Activated CD8-positive, alpha-beta T cell treated with anti-CD3 and anti-CD28 coated beads for 36 hours (primary cell): ENCODE measurements around the gene DHX32. TPM values are rescaled to one million over a fixed set of nuclear protein-coding genes. Genes with fewer than 3 reads are reported as not detected.

Source experiments
- ATAC-seq: fragments of 200-7000 bp; cut with Tn5 transposase; one replicate; pipeline ENCODE4 v1.10.0; 2021; ENCODE audit warnings: mild to moderate bottlenecking, moderate library complexity
- CTCF ChIA-PET: fragments of 350-600 bp; sonication (Branson Sonifier 250); formaldehyde crosslinking; loops from one replicate; lab custom pipeline; 2021; ENCODE audit warnings: antibody characterized with exemption; lab: Charles Lee
- POLR2A ChIA-PET: fragments of 350-600 bp; sonication (Branson Sonifier 250); formaldehyde crosslinking; loops from one replicate; lab custom pipeline; 2021; ENCODE audit warnings: antibody characterized with exemption; lab: Charles Lee
- DNase-seq: peaks from one replicate; pipeline ENCODE4 v3.0.0-alpha.2; 2020
- H3K27ac Mint-ChIP-seq: one replicate; pipeline ENCODE4 v1.8.0; 2021; ENCODE audit warnings: mild to moderate bottlenecking, mixed read lengths
- H3K27me3 Mint-ChIP-seq: one replicate; pipeline ENCODE4 v1.8.0; 2021; ENCODE audit warnings: mixed read lengths
- H3K36me3 Mint-ChIP-seq: one replicate; pipeline ENCODE4 v1.8.0; 2021; ENCODE audit warnings: low read depth, mixed read lengths
- H3K4me1 Mint-ChIP-seq: one replicate; pipeline ENCODE4 v1.8.0; 2021; ENCODE audit warnings: low read depth, mixed read lengths
- H3K4me3 Mint-ChIP-seq: one replicate; pipeline ENCODE4 v1.8.0; 2021; ENCODE audit warnings: mild to moderate bottlenecking, moderate library complexity, mixed read lengths
- H3K9me3 Mint-ChIP-seq: one replicate; pipeline ENCODE4 v1.8.0; 2021; ENCODE audit warnings: mixed read lengths
- CTCF ChIP-seq: fragments of 200-600 bp; IDR thresholded peaks from one replicate; pipeline ENCODE4 v1.8.0; 2022; ENCODE audit warnings: antibody characterized with exemption, mild to moderate bottlenecking
- intact Hi-C: fragments of 100-400 bp; cut with micrococcal nuclease; formaldehyde crosslinking; loops from one replicate; pipeline ENCODE4 v1.10.0; 2022
- total RNA-seq, 2 experiments: library from RNA; stranded (reverse); gene quantifications; one replicate each; pipeline ENCODE4 v1.2.3, GENCODE V29; 2021

Gene DHX32
- total RNA-seq, 2 experiments from 2014 or later: 26.6 to 27.8 TPM

- H3K27me3 Mint-ChIP-seq: no peaks in the 10 kb centered on the region
- ATAC-seq: no peak
- peaks cover 19% of the 10 kb centered on the region for H3K36me3 Mint-ChIP-seq
- H3K27ac Mint-ChIP-seq: no peak overlapping the region
- H3K9me3 Mint-ChIP-seq: peaks cover 12% of the 10 kb centered on the region
- no peaks in the 10 kb centered on the region for H3K4me1 Mint-ChIP-seq
- no peak overlapping the region for H3K4me3 Mint-ChIP-seq
- no peak for TF ChIP-seq CTCF
- POLR2A ChIA-PET: interaction anchor here (0.7 kb wide), 1 partner anchor 43 kb away, joined by 3 read pairs; no protein-coding TSS in a partner anchor
- DNase-seq: no peak
- CTCF ChIA-PET: no interaction called here
- intact Hi-C loops: no loop called here
These were observed 373 bp downstream of the DHX32 start for GRCh38 chr10:125880719-125881118.

GRCh38 chr10:125878957-125879835 is 1.9 kb downstream of the DHX32 start:
- POLR2A ChIA-PET: no interaction called here
- no peaks in the 10 kb centered on the region for H3K27me3 Mint-ChIP-seq

GRCh38 chr10:125871338-125871737 is 9.8 kb downstream of the DHX32 start:
- intact Hi-C loops: no loop called here
- peaks cover 6% of the 10 kb centered on the region for H3K9me3 Mint-ChIP-seq
- H3K36me3 Mint-ChIP-seq: peaks cover 14% of the 10 kb centered on the region
- no peak for ATAC-seq
- no peak for DNase-seq
- no peak for TF ChIP-seq CTCF
- H3K4me3 Mint-ChIP-seq: no peak overlapping the region
- H3K4me1 Mint-ChIP-seq: no peaks in the 10 kb centered on the region
- H3K27ac Mint-ChIP-seq: no peak overlapping the region
- ChIA-PET POLR2A (no interaction called here), CTCF (no interaction called here)
- no peaks in the 10 kb centered on the region for H3K27me3 Mint-ChIP-seq

More at GRCh38 chr10:125878957-125879835, 1.9 kb downstream of the DHX32 start:
- H3K36me3 Mint-ChIP-seq: peaks cover 28% of the 10 kb centered on the region
- CTCF ChIA-PET: no interaction called here
- peaks cover 12% of the 10 kb centered on the region for H3K9me3 Mint-ChIP-seq
- no peak for ATAC-seq
- H3K4me1 Mint-ChIP-seq: no peaks in the 10 kb centered on the region
- no peak overlapping the region for H3K4me3 Mint-ChIP-seq
- intact Hi-C loops: no loop called here
- H3K27ac Mint-ChIP-seq: no peak overlapping the region
- no peak for TF ChIP-seq CTCF
- no peak for DNase-seq

- TF ChIP-seq CTCF: peak; percentile 84
- ATAC-seq: peak; percentile 53
- Mint-ChIP-seq H3K9me3 (no peaks in the 10 kb centered on the region), H3K27ac (no peak overlapping the region), H3K36me3 (no peaks in the 10 kb centered on the region), H3K27me3 (no peaks in the 10 kb centered on the region), H3K4me1 (no peaks in the 10 kb centered on the region), H3K4me3 (no peak overlapping the region)
- intact Hi-C loops: no loop called here
- ChIA-PET CTCF (interaction anchor here (1.0 to 3.2 kb wide), 8 partner anchors 8 to 635 kb away, joined by 3 to 21 read pairs (median 4); no protein-coding TSS in a partner anchor), POLR2A (no interaction called here)
- peak; percentile 18 for DNase-seq
These were observed 12.6 kb downstream of the DHX32 start for GRCh38 chr10:125868372-125868975.
